GM13976 (cell line): ENCODE measurements around the gene THSD8.

ENCODE experiments used
- DNase-seq: peaks from one replicate; pipeline ENCODE4 v3.0.0; 2012; ENCODE audit warnings: low spot score
- CTCF ChIP-seq: IDR thresholded peaks from 2 replicates; pipeline ENCODE4 v1.5.1; 2012; ENCODE audit warnings: borderline replicate concordance, mild to moderate bottlenecking; ENCODE audit not compliant: insufficient read depth; ENCODE audit errors: extremely low read depth, missing control alignments, control extremely low read depth
- in situ Hi-C: fragments of 300-500 bp; cut with MboI; formaldehyde crosslinking; loops from one replicate; pipeline ENCODE4 v1.12.0; 2022; ENCODE audit warnings: low sequenced_read_pairs, mixed read lengths, inconsistent platforms; ENCODE audit not compliant: unreplicated experiment

Gene THSD8

GRCh38 chr19:12784871-12785430 lies 16.9 kb upstream of the THSD8 start:
- no peak for TF ChIP-seq CTCF
- no peak for DNase-seq
- in situ Hi-C loops: no loop called here

GRCh38 chr19:12785431-12786031 lies 16.3 kb upstream of the THSD8 start:
- in situ Hi-C loops: no loop called here
- no peak for DNase-seq
- no peak for TF ChIP-seq CTCF

GRCh38 chr19:12786141-12786870 lies 15.6 kb upstream of the THSD8 start:
- DNase-seq: no peak
- no peak for TF ChIP-seq CTCF
- in situ Hi-C loops: no loop called here

GRCh38 chr19:12786952-12787351 lies 14.9 kb upstream of the THSD8 start:
- in situ Hi-C loops: no loop called here
- DNase-seq: no peak
- no peak for TF ChIP-seq CTCF

GRCh38 chr19:12787458-12787857 lies 14.4 kb upstream of the THSD8 start:
- no peak for DNase-seq
- in situ Hi-C loops: no loop called here
- no peak for TF ChIP-seq CTCF

GRCh38 chr19:12788042-12788681 lies 13.7 kb upstream of the THSD8 start:
- no peak for TF ChIP-seq CTCF
- DNase-seq: no peak
- in situ Hi-C loops: no loop called here
